Activated gamma-delta T cell (primary cell): ENCODE measurements around the gene OTUD7B.
"Not testable (repeated sequence)": the region's sequence is repeated elsewhere in the genome, so short reads cannot be mapped to it uniquely, and the experiment has no call there.

Source experiments
- DNase-seq: peaks from one replicate; lab custom pipeline; 2025; lab: John Stamatoyannopoulos, UW

The OTUD7B gene

GRCh38 chr1:150003801-150004200 is 6.7 kb downstream of the OTUD7B start:
- no peak for DNase-seq

GRCh38 chr1:150002217-150002616 is 8.3 kb downstream of the OTUD7B start:
- no peak for DNase-seq

- no peak for DNase-seq
Measured at GRCh38 chr1:150001415-150001814, 9.1 kb downstream of the OTUD7B start.

GRCh38 chr1:149997585-149998262 is 12.8 kb downstream of the OTUD7B start:
- no peak for DNase-seq

- DNase-seq = no peak
Measured at GRCh38 chr1:149995927-149996326, 14.6 kb downstream of the OTUD7B start.

GRCh38 chr1:149993764-149994163 is 16.8 kb downstream of the OTUD7B start:
- no peak for DNase-seq

- DNase-seq = no peak
Measured at GRCh38 chr1:149993181-149993580, 17.3 kb downstream of the OTUD7B start.

- no peak for DNase-seq
Measured at GRCh38 chr1:149987297-149987595, 23.3 kb downstream of the OTUD7B start.

- no peak for DNase-seq
Measured at GRCh38 chr1:149986486-149987296, 23.8 kb downstream of the OTUD7B start.

GRCh38 chr1:149979972-149980540 is 30.5 kb downstream of the OTUD7B start:
- DNase-seq = no peak

- no peak for DNase-seq
Measured at GRCh38 chr1:149979245-149979971, 31.1 kb downstream of the OTUD7B start.

- DNase-seq = no peak
Measured at GRCh38 chr1:149978547-149979023, 31.9 kb downstream of the OTUD7B start.

GRCh38 chr1:149977345-149977744 is 33.2 kb downstream of the OTUD7B start:
- DNase-seq = no peak

GRCh38 chr1:149972547-149972946 is 38.0 kb downstream of the OTUD7B start:
- no peak for DNase-seq

GRCh38 chr1:149967646-149968045 is 42.9 kb downstream of the OTUD7B start:
- no peak for DNase-seq

- no peak for DNase-seq
Measured at GRCh38 chr1:149967041-149967440, 43.5 kb downstream of the OTUD7B start.

- no peak for DNase-seq
Measured at GRCh38 chr1:149966405-149966804, 44.1 kb downstream of the OTUD7B start.

- DNase-seq = no peak
Measured at GRCh38 chr1:149965440-149965839, 45.1 kb downstream of the OTUD7B start.

GRCh38 chr1:149963358-149963757 is 47.2 kb downstream of the OTUD7B start:
- DNase-seq = no peak

GRCh38 chr1:149962736-149963135 is 47.8 kb downstream of the OTUD7B start:
- no peak for DNase-seq

GRCh38 chr1:149962039-149962647 is 48.4 kb downstream of the OTUD7B start:
- no peak for DNase-seq

- DNase-seq = not testable (repeated sequence)
Measured at GRCh38 chr1:149957548-149957947, 53.0 kb downstream of the OTUD7B start.
